Fibroblast of the aortic adventitia (primary cell): ENCODE results near the gene ABTB2. TPM values are rescaled to one million over a fixed set of nuclear protein-coding genes. Genes with fewer than 3 reads are reported as not detected.

ENCODE experiments used
- DNase-seq: peaks from one replicate; pipeline ENCODE4 v3.0.0-alpha.2; 2010; ENCODE audit warnings: low read depth
- H3K4me3 ChIP-seq: 2 replicates; pipeline ENCODE4 v1.5.1; 2011; ENCODE audit warnings: low read depth, mild to moderate bottlenecking, control low read depth, low read length, moderate library complexity
- CTCF ChIP-seq: IDR thresholded peaks from 2 replicates; pipeline ENCODE4 v1.5.1; 2011; ENCODE audit warnings: mild to moderate bottlenecking, low read length, control low read depth, inconsistent platforms; ENCODE audit not compliant: insufficient read depth
- total RNA-seq: library from RNA; depleted of rRNA; stranded (reverse); fragments of >200 nt; gene quantifications from 2 replicates; pipeline ENCODE4 v1.2.3, GENCODE V29; 2012; ENCODE audit warnings: low replicate concordance

ABTB2 gene
- total RNA-seq, 1 donor = 1.7 TPM

- DNase-seq = no peak
- H3K4me3 ChIP-seq = no peak overlapping the region
- TF ChIP-seq CTCF = no peak
Measured at GRCh38 chr11:34290926-34291325, 66.9 kb downstream of the ABTB2 start.

- no peak for DNase-seq
- no peak overlapping the region for H3K4me3 ChIP-seq
- no peak for TF ChIP-seq CTCF
Measured at GRCh38 chr11:34288492-34288891, 69.3 kb downstream of the ABTB2 start.

DNA sequence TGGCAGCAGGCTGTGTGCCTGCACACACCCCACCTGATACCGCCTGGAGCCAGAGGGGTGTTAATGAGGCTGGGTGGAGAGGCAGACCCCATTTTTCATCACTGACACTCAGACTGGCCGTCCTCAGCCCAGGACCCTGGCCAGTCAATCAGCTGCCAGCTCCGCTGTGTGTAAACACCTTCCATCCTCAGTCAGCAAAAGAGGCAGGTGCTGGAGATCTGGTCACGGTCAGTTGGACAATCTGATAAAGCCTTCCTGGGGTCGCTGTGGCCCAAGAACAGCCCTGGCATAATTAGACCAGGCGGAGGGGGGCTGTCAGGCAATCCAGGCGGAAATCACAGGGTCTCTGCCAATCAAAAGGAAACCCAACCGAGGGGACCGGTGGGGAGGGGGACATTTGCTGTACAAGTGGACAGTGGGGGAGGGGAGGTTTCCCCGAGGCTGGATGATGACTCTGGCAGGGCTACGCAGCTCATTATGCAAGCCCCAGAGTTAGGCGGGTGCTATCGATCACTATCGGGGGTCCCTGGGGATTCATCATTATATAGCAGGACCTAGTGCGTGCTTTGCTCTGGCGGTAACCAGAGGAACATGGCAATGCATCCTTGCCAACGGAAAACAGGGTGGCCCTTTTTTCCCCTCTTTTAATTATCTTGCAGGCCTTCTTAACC lies 72.9 kb downstream of the ABTB2 start:
- TF ChIP-seq CTCF = no peak
- no peak overlapping the region for H3K4me3 ChIP-seq
- no peak for DNase-seq

- no peak for DNase-seq
- no peak for TF ChIP-seq CTCF
- no peak overlapping the region for H3K4me3 ChIP-seq
Measured at GRCh38 chr11:34284156-34284555, 73.7 kb downstream of the ABTB2 start.

GRCh38 chr11:34280945-34281872 lies 76.6 kb downstream of the ABTB2 start:
- H3K4me3 ChIP-seq = no peak overlapping the region
- no peak for TF ChIP-seq CTCF
- peak; percentile 64 for DNase-seq

DNA sequence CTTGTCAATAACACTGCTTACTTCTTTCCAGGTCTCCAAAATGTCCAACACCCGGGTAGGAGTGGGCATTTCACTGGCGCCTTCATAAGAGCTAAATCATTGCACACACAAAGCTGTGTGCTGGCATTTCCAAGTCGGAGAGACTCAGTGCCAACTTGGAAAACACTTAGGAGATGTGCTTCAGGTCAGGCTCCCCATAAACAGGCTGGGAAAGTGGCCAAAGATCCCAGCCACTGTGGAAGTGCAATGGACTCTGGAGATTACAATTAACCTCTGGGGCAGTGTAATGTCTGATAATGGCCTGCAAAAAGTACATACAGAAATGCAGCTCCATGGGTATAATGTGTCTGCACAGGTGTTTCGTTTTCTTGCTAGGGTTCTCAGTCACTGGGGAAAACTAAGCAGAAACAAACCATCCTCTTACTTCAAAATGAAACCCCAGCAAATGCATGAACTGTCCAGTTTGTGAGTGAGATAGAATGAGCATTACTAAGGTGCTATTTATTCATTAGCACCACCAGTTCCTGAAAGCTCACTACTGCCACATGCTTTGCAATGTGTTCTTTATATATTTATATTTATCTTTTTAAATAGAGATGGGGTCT lies 79.0 kb downstream of the ABTB2 start:
- TF ChIP-seq CTCF = no peak
- H3K4me3 ChIP-seq = no peak overlapping the region
- DNase-seq = no peak
